Stimulated activated CD8-positive, alpha-beta memory T cell treated with anti-CD3 and anti-CD28 coated beads, Interleukin-2, amount 100 ng/mL, for 1 hour (primary cell): ENCODE results near the gene COX5A.
"Not testable (repeated sequence)": the region's sequence is repeated elsewhere in the genome, so short reads cannot be mapped to it uniquely, and the experiment has no call there.

ENCODE experiments used
- DNase-seq, 2 donors: peaks; one replicate each; pipeline ENCODE4 v3.0.0-alpha.2; 2020; ENCODE audit warnings: low read depth in 2 of 2

COX5A gene

GRCh38 chr15:74955796-74956647 is 18.1 kb upstream of the COX5A start:
- peak; percentile 27 to 37 for DNase-seq

- no peak for DNase-seq
These were observed 17.1 kb upstream of the COX5A start for GRCh38 chr15:74955017-74955416.

GRCh38 chr15:74954515-74954914 is 16.6 kb upstream of the COX5A start:
- DNase-seq, result no peak

GRCh38 chr15:74951006-74951405 is 13.1 kb upstream of the COX5A start:
- DNase-seq, result no peak

- DNase-seq, result peak; percentile 54 to 65
These were observed 12.4 kb upstream of the COX5A start for GRCh38 chr15:74950078-74950908.

GRCh38 chr15:74937272-74937589 is 642 bp downstream of the COX5A start:
- no peak for DNase-seq

- DNase-seq, result not testable (repeated sequence)
These were observed 2.7 kb downstream of the COX5A start for GRCh38 chr15:74935193-74935592.

- no peak for DNase-seq
These were observed 4.3 kb downstream of the COX5A start for GRCh38 chr15:74933573-74933972.

GRCh38 chr15:74928771-74929198 is 9.1 kb downstream of the COX5A start:
- DNase-seq, result no peak

- DNase-seq, result no peak
These were observed 13.3 kb downstream of the COX5A start for GRCh38 chr15:74924525-74924924.

- no peak for DNase-seq
These were observed 17.4 kb downstream of the COX5A start for GRCh38 chr15:74920456-74920855.

- DNase-seq, result no peak
These were observed 20.2 kb downstream of the COX5A start for GRCh38 chr15:74917676-74918075.

- DNase-seq, result not testable (repeated sequence)
These were observed 24.1 kb downstream of the COX5A start for GRCh38 chr15:74913799-74914198.

- no peak for DNase-seq
These were observed 24.8 kb downstream of the COX5A start for GRCh38 chr15:74913041-74913440.

GRCh38 chr15:74908635-74909034 is 29.2 kb downstream of the COX5A start:
- no peak for DNase-seq

GRCh38 chr15:74907163-74907870 is 30.6 kb downstream of the COX5A start:
- no peak for DNase-seq

- peak; percentile 59 to 68 for DNase-seq
These were observed 31.3 kb downstream of the COX5A start, which contains the start of gene FAM219B for GRCh38 chr15:74906450-74907162. FAM219B (minus strand) TSS chr15:74906851; CDS start chr15:74906800, 51 bp downstream.

GRCh38 chr15:74906067-74906449 is 31.8 kb downstream of the COX5A start:
- no peak for DNase-seq

- no peak for DNase-seq
These were observed 33.6 kb downstream of the COX5A start for GRCh38 chr15:74904190-74904805.

GRCh38 chr15:74903676-74904075 is 34.2 kb downstream of the COX5A start:
- DNase-seq, result no peak
